Esophagus muscularis mucosa (tissue), 4 donors: ENCODE measurements around the gene ADAMTSL5.

Experiments used
- EP300 ChIP-seq: sonication (generic); formaldehyde crosslinking; IDR thresholded peaks from one replicate; pipeline ENCODE4 v1.6.1; 2017; ENCODE audit warnings: antibody characterized with exemption
- POLR2A ChIP-seq: fragments of 450-650 bp; IDR thresholded peaks from one replicate; pipeline ENCODE4 v1.6.1; 2017; ENCODE audit warnings: antibody characterized with exemption, moderate library complexity, mild to moderate bottlenecking, low read depth
- TF ChIP-seq, protein P1 (sequence below), 3 experiments: fragments of 200-600 bp in 2 of 3; fragments of 450-650 bp in 1 of 3; sonication (generic) in 2 of 3; IDR thresholded peaks; one replicate each; pipeline ENCODE4 v1.5.1; 2017 to 2019; ENCODE audit warnings: antibody characterized with exemption in 3 of 3, mild to moderate bottlenecking in 2 of 3, moderate library complexity in 1 of 3

DNA sequence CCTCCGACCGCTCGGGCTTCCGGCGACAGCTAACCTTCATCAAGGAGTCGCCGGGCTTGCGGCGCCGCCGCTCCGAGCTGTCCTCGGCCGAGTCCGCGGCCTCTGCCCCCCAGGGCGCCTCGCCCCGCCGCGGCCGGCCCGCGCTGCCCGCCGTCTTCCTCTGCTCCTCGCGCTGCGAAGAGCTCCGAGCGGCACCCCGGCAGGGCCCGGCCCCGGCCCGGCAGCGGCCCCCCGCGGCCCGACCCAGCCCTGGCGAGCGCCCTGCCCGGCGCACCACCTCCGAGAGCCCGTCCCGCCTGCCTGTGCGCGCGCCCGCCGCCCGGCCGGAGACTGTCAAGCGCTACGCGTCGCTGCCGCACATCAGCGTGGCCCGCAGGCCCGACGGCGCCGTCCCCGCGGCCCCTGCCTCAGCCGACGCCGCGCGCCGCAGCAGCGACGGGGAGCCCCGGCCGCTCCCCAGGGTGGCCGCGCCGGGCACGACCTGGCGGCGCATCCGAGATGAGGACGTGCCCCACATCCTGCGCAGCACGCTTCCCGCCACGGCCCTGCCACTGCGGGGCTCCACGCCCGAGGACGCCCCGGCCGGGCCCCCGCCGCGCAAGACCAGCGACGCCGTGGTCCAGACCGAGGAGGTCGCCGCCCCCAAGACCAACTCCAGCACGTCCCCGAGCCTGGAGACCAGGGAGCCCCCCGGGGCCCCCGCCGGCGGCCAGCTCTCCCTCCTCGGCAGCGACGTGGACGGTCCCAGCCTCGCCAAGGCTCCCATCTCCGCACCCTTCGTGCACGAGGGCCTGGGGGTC is 43.4 kb downstream of the ADAMTSL5 start:
- TF ChIP-seq, protein P1, sequence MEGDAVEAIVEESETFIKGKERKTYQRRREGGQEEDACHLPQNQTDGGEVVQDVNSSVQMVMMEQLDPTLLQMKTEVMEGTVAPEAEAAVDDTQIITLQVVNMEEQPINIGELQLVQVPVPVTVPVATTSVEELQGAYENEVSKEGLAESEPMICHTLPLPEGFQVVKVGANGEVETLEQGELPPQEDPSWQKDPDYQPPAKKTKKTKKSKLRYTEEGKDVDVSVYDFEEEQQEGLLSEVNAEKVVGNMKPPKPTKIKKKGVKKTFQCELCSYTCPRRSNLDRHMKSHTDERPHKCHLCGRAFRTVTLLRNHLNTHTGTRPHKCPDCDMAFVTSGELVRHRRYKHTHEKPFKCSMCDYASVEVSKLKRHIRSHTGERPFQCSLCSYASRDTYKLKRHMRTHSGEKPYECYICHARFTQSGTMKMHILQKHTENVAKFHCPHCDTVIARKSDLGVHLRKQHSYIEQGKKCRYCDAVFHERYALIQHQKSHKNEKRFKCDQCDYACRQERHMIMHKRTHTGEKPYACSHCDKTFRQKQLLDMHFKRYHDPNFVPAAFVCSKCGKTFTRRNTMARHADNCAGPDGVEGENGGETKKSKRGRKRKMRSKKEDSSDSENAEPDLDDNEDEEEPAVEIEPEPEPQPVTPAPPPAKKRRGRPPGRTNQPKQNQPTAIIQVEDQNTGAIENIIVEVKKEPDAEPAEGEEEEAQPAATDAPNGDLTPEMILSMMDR (IDR thresholded peaks at IDR 0.05): no peak
- TF ChIP-seq EP300: no peak
- TF ChIP-seq POLR2A: no peak
